IPS-NIHi7 (cell line): ENCODE measurements around the gene SLC46A3.
"Not testable (repeated sequence)": the region's sequence is repeated elsewhere in the genome, so short reads cannot be mapped to it uniquely, and the experiment has no call there.

Experiments used
- DNase-seq: peaks from one replicate; pipeline ENCODE4 v3.0.0; 2012; ENCODE audit warnings: mixed read lengths; ENCODE audit errors: extremely low spot score

SLC46A3 gene

DNA sequence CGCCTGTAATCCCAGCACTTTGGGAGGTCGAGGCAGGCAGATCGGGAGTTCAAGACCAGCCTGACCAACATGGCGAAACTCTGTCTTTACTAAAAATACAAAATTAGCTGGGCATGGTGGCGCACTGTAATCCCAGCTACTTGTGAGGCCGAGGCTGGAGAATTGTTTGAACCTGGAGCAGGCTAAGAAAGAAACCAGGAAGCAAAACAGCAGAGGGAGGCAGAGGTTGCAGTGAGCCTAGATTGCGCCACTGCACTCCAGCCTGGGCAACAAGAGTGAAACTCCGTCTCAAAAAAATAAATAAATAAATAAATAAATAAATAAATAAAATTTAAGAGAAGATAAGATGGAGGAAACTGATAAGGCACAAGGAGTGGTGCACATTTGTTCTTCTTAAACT, 35.6 kb downstream of the SLC46A3 start:
- not testable (repeated sequence) for DNase-seq

DNA sequence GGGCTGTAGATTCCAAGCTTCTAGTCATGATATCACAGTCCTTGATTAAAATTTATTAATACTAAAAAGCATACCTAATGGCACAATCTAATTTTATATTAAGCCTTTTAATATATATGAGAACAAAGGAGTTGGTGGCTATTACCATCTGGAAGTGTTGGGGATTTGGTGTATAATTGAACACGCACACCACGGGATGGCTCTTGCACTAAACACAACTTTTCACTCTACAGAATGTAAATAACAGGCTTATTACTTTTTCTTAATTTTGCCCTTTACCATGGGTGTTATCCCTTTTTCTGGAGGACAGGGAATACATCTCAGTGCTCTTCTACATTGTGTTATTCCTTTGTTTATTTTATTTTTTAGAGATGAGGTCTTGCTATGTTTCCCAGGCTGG, 38.2 kb downstream of the SLC46A3 start:
- DNase-seq = no peak

DNA sequence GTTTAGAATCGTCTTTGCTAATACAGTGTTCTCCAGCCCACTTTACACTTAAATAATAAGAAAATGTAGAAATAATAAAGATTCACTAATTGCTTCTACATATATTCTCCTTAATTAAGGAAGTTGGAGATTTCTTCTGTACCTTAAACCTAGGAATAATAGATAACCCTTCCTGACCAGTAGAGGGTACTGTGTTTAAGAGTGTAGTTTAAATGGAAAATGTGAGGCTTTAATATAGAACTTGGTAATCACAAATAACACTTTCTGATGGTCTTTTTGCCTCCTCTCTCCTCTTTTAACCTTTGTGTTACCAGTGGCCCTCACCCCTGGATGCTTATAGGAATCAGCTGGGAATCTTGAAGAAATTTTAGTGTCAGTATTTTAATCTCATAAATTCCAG, 39.1 kb downstream of the SLC46A3 start:
- no peak for DNase-seq

DNA sequence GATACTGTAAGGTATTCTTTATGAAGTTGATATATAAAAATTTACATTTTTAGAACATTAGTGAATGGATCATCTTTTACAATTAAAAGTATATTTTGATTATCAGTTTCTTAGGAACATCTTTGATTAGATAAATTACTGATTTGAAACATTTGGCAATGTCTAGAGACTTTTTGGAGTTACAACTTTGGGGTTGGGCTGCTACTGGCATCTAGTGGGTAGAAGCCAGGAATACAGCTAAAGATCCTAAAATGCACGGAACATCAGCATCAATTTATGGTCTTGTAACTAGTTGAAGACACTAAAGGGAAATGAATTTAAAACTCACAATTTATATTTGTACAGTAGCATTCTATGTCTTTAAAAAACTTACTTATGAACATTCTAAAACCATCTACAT, 40.0 kb downstream of the SLC46A3 start:
- no peak for DNase-seq

DNA sequence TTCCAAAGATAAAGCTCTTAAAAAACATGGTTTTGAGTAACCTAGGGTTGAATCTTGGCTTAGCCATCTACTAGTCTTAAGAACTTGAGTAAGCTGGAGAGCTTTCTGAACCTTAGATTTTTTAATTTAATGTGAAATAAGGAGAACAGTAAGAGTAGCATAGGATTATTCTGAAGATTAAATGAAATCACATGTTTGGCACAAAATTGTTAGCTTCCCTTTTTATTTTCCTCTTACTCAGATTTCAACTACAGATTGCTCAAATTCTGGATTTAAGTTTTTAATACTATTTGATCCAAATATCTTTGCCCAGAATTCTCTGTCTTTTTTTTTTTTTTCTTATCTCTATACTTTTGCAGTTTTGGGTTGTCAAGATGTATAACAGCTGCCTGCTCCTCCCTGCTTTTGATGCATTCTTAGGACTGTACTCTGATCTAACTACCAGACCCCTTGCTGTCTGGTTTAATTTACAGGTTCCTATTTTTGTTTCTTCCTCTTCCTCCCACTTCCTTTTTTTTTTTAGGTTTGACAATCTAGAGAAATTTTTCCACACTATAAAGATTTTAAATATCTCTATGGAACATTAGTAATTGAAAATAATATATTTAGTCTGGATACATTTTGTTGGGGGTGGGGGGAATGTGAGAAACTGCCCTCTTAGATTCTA, 47.5 kb downstream of the SLC46A3 start:
- no peak for DNase-seq

DNA sequence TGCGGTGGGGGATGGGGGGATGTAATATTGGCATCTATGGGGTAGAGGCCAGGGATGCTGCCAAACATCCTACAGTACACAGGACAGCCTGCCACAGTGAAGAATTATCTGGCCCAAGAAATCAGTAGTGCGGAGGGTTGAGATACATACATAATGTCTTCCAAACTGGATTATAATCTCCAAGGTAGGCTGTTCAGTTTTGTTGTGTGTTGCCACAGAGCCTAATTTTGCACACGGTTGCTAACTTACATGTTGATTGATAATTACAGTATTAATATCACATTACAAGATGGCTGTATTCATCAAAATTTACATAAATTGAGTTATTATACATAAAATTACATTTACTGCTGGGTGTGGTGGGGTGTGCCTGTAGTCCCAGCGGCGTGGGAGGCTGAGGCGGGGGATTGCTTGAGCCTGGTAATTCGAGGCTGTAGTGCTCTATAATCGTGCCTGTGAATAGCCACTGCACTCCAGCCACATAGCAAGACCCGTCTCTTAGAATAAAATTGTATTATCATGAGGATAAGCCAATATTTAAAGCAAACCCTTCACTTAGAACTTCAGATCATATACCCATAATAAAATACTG, 51.8 kb downstream of the SLC46A3 start:
- DNase-seq = no peak

DNA sequence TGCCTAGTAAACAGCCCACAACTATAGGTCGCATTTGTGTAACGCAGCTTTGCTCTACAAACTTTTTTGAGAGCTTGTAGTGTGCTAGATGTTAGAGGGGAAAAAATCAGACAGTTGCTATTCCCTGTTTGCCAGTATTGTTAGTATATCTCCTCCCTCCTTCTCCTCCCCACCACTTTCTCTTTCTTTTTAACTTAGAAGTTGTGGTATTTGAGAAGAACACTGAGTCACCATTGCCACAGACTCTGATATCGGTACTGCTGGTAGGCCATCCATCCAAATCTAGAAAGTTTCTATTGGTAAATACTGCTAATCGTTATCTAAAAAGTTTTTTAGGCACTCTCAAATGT, 59.2 kb downstream of the SLC46A3 start:
- no peak for DNase-seq

DNA sequence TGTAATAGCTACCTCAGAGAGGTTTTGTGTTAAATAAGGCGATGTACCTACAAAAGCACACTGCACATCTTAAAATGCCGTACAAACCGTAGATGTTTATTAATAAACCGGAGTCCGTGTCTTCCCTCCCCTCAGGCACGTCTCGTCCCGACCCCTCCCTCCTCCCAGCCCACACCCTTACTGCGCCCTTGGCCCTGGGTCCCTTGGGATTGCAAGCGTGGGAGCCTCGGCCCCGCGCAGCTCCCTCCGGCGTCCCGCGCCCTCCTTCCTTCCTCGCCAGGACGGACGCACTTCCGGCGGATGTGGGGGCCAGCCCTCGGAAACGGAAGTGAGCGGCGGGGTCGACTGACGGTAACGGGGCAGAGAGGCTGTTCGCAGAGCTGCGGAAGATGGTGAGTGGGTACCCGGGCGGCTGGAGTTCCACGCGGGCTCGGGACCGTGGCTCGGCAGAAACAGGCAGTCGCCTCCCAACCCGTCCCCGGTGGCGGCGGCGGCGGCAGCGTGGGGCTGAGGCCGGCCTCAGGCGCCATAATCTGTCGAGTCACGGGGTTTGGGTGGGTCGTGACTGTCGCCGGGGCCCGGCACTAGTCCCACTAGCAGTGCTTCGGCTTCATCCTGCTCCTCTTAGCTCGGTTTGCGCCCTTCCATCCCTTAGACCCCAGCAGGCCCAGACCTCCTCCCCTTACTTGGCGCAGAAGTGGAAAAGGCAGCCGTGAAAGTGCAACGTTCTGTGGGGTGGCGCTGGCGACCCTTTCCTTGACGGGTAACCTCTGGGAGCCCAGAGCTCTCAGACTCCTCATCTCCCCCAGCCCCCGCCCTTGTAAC, 59.8 kb downstream of the SLC46A3 start, which contains the start of gene POMP:
Gene POMP (plus strand): TSS at position 335 of the 825 bp plus-strand sequence. CDS start 55 bp downstream, at position 390.
- peak; percentile 90 for DNase-seq

DNA sequence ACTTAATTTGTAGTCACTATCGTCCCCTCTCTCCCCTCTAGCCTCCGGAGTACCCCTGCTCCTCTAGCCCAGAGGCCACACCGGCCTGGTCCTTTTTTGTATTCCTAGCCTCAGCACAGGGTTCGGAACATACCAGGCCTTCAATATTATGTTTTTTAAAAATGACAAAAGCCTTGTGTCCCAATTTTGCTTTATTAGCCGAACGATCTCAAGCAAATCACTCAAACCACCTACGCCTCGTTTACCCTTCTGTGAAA, 60.3 kb downstream of the SLC46A3 start:
- DNase-seq = no peak

DNA sequence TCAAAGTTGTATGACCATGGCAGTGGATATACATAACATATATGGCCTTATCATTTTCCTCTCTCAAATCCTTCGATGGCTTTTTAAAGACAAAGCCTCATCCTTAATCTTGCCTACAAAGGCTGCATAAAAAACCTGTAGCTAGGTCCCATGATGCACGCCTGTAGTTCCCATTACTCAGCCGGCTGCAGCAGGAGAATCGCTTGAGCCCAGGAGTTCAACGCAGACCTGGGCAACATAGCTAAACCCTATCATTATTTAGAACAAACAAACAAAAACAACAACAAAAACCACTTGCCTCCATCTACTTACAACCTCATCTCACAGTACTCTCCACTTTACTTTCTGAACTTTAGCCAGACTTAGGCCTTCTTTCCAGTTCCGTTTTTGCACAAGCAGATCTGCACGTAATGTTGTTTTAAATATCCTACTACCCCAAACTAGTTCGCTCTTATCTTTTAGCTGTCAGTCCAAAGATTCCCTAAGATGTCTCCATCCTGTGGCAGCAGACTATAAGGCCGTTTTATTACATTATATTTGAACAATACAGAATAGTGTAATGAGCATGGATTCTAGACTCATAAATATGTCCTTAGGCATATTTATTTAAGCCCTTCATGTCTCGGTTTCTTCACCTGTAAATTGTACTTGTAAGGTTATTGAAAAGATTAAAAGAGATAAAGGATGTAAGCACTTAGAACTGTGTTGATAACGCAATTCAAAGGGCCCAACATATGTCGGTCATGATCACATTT, 60.8 kb downstream of the SLC46A3 start:
- no peak for DNase-seq

DNA sequence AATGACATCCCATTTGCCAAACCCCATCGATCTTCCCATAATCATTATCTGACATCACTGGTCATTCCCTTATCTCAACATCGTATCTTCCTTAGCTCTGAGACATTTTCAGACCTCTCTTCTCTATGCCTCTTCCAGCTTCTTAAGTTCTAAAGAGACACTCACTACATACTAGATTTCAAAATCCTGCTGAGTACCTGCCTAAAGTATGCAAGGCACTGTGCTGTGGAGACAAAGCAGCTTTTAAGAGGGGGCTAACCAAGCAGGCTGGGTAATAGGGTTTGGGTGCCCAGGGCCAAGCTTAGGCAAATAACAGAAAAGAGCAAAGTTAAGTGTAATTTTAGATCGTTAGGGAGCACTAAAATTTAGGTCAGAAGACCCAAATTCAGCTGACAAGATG, 63.2 kb downstream of the SLC46A3 start:
- no peak for DNase-seq

DNA sequence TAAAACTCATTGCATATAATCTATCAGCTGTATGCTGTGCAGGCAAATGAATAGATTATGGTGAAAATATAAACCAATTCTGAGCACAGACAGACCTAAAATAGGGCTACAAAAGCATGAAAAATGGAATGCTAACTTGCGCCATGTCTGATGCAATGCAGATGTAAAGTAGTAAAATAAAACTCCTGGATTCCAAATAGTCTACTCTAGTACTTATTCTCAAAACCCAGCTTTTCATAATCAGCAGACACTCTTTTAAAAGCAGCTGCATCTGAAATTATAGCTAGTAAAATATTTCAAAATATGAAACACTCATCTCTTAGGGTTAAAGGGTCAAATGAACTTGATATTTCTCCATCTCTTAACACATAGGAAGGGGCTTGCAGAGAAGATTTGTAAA, 64.5 kb downstream of the SLC46A3 start:
- no peak for DNase-seq

DNA sequence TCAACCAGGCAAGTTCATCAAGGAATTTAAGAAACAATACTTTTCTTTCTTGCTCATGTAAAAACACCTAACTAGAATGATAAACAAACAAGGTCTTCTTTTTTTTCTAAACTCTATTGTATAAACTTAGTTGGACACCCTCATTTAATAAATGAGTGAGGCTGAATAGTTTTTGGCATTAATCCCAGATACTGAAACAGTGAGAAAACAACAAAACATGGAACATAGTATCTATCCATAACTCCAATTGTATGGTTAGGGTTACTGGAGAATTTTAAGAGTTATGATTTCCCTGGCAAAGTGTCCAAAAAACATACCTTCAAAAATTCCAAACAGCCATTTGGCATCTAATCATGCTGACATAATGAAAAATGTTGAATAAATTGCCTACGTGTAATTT, 65.7 kb downstream of the SLC46A3 start:
- no peak for DNase-seq

DNA sequence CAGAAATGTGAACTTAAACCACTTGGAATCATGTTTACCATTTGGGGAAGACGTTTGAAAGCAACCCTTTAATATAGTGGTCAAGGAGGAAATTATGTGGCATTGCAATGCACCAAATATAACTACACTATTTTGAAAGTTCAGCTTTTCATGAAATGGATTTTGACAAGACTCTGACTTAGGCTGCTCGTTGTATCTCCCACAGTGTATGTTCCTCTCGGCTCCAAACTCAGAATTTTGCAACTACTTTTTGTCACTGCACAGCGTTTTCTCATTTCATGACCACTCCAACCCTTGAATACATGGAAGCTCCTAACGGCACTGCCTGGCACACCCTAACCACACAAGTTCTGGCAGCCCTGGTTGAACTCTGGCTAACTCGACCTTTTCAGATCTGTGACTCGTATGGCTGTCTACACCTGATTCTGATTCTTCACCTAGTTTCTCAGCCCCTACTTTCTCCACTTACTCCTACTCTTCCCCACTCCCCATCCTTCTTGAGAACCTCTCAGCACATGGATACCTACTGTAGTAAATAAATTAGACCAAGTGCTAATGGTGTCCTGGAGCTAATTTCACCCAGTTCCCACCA, 66.9 kb downstream of the SLC46A3 start:
- DNase-seq = no peak

DNA sequence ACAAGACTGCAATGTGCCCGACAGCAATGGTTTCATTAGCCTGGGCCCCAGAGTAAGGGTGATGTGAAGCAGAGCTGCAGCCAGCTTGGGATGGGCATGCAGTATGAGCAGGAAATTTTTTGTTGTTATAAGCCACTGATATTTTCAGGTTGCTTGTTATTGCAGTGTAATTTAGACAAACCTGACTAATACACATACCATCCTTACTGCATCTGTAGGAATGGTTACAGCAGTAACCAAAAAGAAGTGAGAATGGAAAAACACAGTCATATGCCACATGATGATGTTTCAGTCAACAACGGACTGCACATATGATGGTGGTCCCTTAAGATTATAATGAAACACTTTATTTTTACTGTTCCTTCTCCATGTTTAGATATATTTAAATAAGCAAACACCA, 68.5 kb downstream of the SLC46A3 start:
- DNase-seq = no peak
